ENCODE data around the gene GFPT1. TPM values are rescaled to one million over a fixed set of nuclear protein-coding genes. Genes with fewer than 3 reads are reported as not detected.

Gene GFPT1
- total and polyA plus RNA-seq, 4 donors = 14.7 to 42.6 (median 18.1) TPM

GRCh38 chr2:69390471-69390870, 3.4 kb upstream of the GFPT1 start (continued):
- no peak for TF ChIP-seq CTCF (IDR thresholded peaks at IDR 0.05; ENCODE audit: low read depth, low read length, missing input control)
- TF ChIP-seq MAX (IDR thresholded peaks at IDR 0.05) = no peak

- Histone ChIP-seq H3K9ac (ENCODE audit: low read depth in 1 of 2, low read length in 2 of 2) (no peak overlapping the region), H3K4me1 (ENCODE audit: control insufficient read depth in 4 of 4, insufficient read depth in 4 of 4, low read length in 3 of 4) (peaks cover 5 to 19% (median 9%) of the 10 kb centered on the region in 4 donors), H3K27me3 (ENCODE audit: control insufficient read depth in 4 of 4, insufficient read depth in 4 of 4, low read length in 3 of 4) (no peaks in the 10 kb centered on the region), H3K27ac (ENCODE audit: low read depth in 1 of 2, low read length in 2 of 2) (no peak overlapping the region), H3K36me3 (ENCODE audit: control insufficient read depth in 4 of 4, insufficient read depth in 3 of 4, low read depth in 1 of 4, low read length in 3 of 4) (peaks cover 0 to 4% (median 1%) of the 10 kb centered on the region in 4 donors), H3K4me3 (ENCODE audit: low read depth in 1 of 3, low read length in 3 of 3) (no peak overlapping the region), H3K9me3 (ENCODE audit: control insufficient read depth in 4 of 4, low read length in 3 of 4) (no peaks in the 10 kb centered on the region)
- DNase-seq (ENCODE audit: low spot score) = no peak
- no peak for TF ChIP-seq RXRA (IDR thresholded peaks at IDR 0.05)
- TF ChIP-seq YY1 (IDR thresholded peaks at IDR 0.05) = no peak
- no peak for TF ChIP-seq FOXA1 (IDR thresholded peaks at IDR 0.05)
- WGBS = 77% methylated on average over 3 of the region's 3 CpGs
Measured at GRCh38 chr2:69390001-69390400, 3.0 kb upstream of the GFPT1 start.

GRCh38 chr2:69389271-69389670, 2.2 kb upstream of the GFPT1 start:
- TF ChIP-seq YY1 (IDR thresholded peaks at IDR 0.05) = no peak
- TF ChIP-seq HNF4A (conservative IDR thresholded peaks at IDR 0.05) = no peak
- no peak for TF ChIP-seq RXRA (IDR thresholded peaks at IDR 0.05)
- TF ChIP-seq GABPA (IDR thresholded peaks at IDR 0.05 in 1 of 2, conservative IDR thresholded peaks at IDR 0.05 in 1 of 2) = no peak
- TF ChIP-seq EGR1 (IDR thresholded peaks at IDR 0.05; ENCODE audit: low read depth in 2 of 2) = no peak
- TF ChIP-seq HNF4G (IDR thresholded peaks at IDR 0.05) = no peak
- TF ChIP-seq REST (IDR thresholded peaks at IDR 0.05) = no peak
- no peak for TF ChIP-seq RAD21 (IDR thresholded peaks at IDR 0.05)
- TF ChIP-seq NR2F2 (IDR thresholded peaks at IDR 0.05) = no peak
- TF ChIP-seq JUND (IDR thresholded peaks at IDR 0.05) = no peak
- no peak for TF ChIP-seq ZBTB33 (IDR thresholded peaks at IDR 0.05)
- TF ChIP-seq CTCF (IDR thresholded peaks at IDR 0.05; ENCODE audit: low read depth, low read length, missing input control) = no peak
- no peak for TF ChIP-seq MAX (IDR thresholded peaks at IDR 0.05)
- no peak for TF ChIP-seq ATF3 (IDR thresholded peaks at IDR 0.05)
- TF ChIP-seq SP1 (IDR thresholded peaks at IDR 0.05) = no peak
- no peak for TF ChIP-seq TAF1 (conservative IDR thresholded peaks at IDR 0.05)
- no peak for TF ChIP-seq FOXA2 (IDR thresholded peaks at IDR 0.05)
- no peak for TF ChIP-seq FOXA1 (IDR thresholded peaks at IDR 0.05)
- peaks cover 0 to 3% (median 1%) of the 10 kb centered on the region in 4 donors for H3K36me3 ChIP-seq (ENCODE audit: control insufficient read depth in 4 of 4, insufficient read depth in 3 of 4, low read depth in 1 of 4, low read length in 3 of 4)
- no peaks in the 10 kb centered on the region for H3K9me3 ChIP-seq (ENCODE audit: control insufficient read depth in 4 of 4, low read length in 3 of 4)
- H3K4me1 ChIP-seq (ENCODE audit: control insufficient read depth in 4 of 4, insufficient read depth in 4 of 4, low read length in 3 of 4) = peaks cover 5 to 19% (median 10%) of the 10 kb centered on the region in 4 donors
- H3K9ac ChIP-seq (ENCODE audit: low read depth in 1 of 2, low read length in 2 of 2) = no peak overlapping the region
- 97% methylated on average over 3 of the region's 3 CpGs for WGBS
- no peak for DNase-seq (ENCODE audit: low spot score)
- H3K4me3 ChIP-seq (ENCODE audit: low read depth in 1 of 3, low read length in 3 of 3) = no peak overlapping the region
- no peak overlapping the region for H3K27ac ChIP-seq (ENCODE audit: low read depth in 1 of 2, low read length in 2 of 2)
- no peaks in the 10 kb centered on the region for H3K27me3 ChIP-seq (ENCODE audit: control insufficient read depth in 4 of 4, insufficient read depth in 4 of 4, low read length in 3 of 4)

Measured in liver (tissue), 9 donors.